ENCODE data around the gene EYA2. TPM values are rescaled to one million over a fixed set of nuclear protein-coding genes. Genes with fewer than 3 reads are reported as not detected.

EYA2 gene
- total and polyA plus RNA-seq, 12 donors: 0.54 to 2.2 (median 1.4) TPM

DNA sequence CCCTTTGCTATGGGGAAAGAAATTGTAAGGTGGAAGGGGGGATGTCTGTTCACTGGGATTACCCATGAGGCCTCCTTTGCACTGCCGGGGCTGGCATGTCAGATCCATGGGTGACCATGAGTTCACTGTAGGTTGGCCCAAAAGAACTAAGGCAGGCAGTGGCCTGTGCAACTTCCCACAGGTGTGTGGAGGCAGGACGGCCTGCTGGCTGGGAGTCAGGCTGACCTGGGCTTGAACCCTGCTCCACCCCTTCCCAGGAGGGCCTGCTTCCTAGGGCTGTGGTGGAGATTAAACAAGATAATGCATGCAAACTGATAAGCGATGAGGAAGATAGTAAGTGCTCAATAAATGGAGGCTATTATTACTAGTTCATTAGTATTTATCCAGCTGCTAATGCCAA lies 163.0 kb downstream of the EYA2 start:
- Histone ChIP-seq H3K36me3 (replicated peaks in 1 of 2) (no peaks in the 10 kb centered on the region), H3K9me3 (replicated peaks in 1 of 3) (no peaks in the 10 kb centered on the region), H3K27ac (no peak overlapping the region), H3K4me1 (replicated peaks in 1 of 2) (no peaks in the 10 kb centered on the region), H3K4me3 (no peak overlapping the region), H3K27me3 (no peaks in the 10 kb centered on the region)
- intact Hi-C loops (cut with DNase I): no loop called here
- WGBS, 4 donors: 82 to 90% (median 83%) methylated on average over 2 to 3 of the region's 3 CpGs
- DNase-seq: no peak
- TF ChIP-seq POLR2A (IDR thresholded peaks at IDR 0.05): no peak
- TF ChIP-seq, protein P1, sequence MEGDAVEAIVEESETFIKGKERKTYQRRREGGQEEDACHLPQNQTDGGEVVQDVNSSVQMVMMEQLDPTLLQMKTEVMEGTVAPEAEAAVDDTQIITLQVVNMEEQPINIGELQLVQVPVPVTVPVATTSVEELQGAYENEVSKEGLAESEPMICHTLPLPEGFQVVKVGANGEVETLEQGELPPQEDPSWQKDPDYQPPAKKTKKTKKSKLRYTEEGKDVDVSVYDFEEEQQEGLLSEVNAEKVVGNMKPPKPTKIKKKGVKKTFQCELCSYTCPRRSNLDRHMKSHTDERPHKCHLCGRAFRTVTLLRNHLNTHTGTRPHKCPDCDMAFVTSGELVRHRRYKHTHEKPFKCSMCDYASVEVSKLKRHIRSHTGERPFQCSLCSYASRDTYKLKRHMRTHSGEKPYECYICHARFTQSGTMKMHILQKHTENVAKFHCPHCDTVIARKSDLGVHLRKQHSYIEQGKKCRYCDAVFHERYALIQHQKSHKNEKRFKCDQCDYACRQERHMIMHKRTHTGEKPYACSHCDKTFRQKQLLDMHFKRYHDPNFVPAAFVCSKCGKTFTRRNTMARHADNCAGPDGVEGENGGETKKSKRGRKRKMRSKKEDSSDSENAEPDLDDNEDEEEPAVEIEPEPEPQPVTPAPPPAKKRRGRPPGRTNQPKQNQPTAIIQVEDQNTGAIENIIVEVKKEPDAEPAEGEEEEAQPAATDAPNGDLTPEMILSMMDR (IDR thresholded peaks at IDR 0.05): no peak

DNA sequence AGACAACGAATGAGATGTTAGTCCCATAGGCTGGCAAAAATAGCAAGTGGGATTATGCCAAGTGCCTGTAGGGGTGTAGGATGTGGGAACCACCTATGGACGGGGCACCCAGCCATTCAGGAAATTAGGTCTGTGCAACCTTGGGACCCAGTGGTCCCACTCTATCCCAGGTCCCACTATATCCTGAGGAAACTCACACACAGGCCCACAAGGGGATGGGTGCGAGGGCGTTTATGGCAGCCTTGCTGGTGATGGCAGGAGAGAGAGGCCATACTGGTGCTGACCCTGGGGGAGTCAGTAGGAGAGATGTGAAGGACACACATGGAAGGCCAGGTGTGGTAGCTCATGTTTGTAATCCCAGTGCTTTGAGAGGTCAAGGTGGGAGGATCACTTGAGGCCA lies 163.6 kb downstream of the EYA2 start:
- no peaks in the 10 kb centered on the region for H3K9me3 ChIP-seq (replicated peaks in 1 of 3)
- no peak overlapping the region for H3K27ac ChIP-seq
- no peaks in the 10 kb centered on the region for H3K27me3 ChIP-seq
- no peaks in the 10 kb centered on the region for H3K36me3 ChIP-seq (replicated peaks in 1 of 2)
- no peaks in the 10 kb centered on the region for H3K4me1 ChIP-seq (replicated peaks in 1 of 2)
- 78 to 87% (median 83%) methylated on average over 4 of the region's 4 CpGs for WGBS, 4 donors
- no peak for TF ChIP-seq POLR2A (IDR thresholded peaks at IDR 0.05)
- TF ChIP-seq, protein P1 (IDR thresholded peaks at IDR 0.05): no peak
- intact Hi-C loops (cut with DNase I): no loop called here
- no peak for DNase-seq
- H3K4me3 ChIP-seq: no peak overlapping the region

DNA sequence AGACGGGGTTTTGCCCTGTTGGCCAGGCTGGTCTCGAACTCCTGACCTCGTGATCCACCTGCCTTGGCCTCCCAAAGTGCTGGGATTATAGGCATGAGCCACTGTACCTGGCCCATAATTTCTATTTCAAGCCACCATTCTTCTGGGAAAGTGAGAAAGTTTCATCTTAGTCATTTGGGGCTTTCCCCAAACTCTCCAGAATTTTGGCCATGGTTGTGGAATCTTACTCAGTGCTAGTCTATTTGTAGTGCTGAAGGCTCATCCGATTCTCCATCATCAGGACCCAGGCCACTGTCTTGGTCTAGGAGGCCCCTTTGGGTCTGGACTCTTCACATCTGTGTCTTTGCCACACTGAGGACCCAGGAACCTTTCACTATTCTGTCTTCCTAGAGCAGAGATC lies 164.9 kb downstream of the EYA2 start:
- no peak for TF ChIP-seq POLR2A (IDR thresholded peaks at IDR 0.05)
- TF ChIP-seq, protein P1 (IDR thresholded peaks at IDR 0.05): no peak
- 88 to 96% (median 91%) methylated on average over 4 of the region's 4 CpGs for WGBS, 4 donors
- H3K9me3 ChIP-seq (replicated peaks in 1 of 3): no peaks in the 10 kb centered on the region
- H3K36me3 ChIP-seq (replicated peaks in 1 of 2): no peaks in the 10 kb centered on the region
- H3K27me3 ChIP-seq: no peaks in the 10 kb centered on the region
- intact Hi-C loops (cut with DNase I): no loop called here
- H3K27ac ChIP-seq: no peak overlapping the region
- no peaks in the 10 kb centered on the region for H3K4me1 ChIP-seq (replicated peaks in 1 of 2)
- H3K4me3 ChIP-seq: no peak overlapping the region
- no peak for DNase-seq

DNA sequence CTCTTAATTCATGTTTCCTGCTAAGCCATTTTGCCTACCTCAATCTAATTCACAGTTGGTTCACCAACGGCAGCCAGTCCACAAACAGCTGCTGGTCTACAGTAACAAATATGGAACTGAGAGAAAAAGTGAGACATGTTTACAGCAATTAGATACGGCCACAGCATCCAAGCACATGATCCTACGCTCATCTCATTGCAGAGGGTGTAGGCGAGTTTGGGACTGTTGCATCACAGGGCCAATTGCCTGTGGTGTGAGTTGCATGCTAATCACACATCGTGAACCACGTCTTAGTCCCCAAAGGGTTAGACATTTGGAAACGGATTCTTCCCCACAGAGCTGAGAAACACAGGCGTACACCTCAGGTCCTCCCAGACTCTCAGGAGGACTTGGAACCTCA lies 166.9 kb downstream of the EYA2 start:
- no peaks in the 10 kb centered on the region for H3K9me3 ChIP-seq (replicated peaks in 1 of 3)
- H3K4me3 ChIP-seq: no peak overlapping the region
- intact Hi-C loops (cut with DNase I): no loop called here
- no peaks in the 10 kb centered on the region for H3K27me3 ChIP-seq
- no peak overlapping the region for H3K27ac ChIP-seq
- H3K4me1 ChIP-seq (replicated peaks in 1 of 2): no peaks in the 10 kb centered on the region
- no peak for DNase-seq
- TF ChIP-seq POLR2A (IDR thresholded peaks at IDR 0.05): no peak
- TF ChIP-seq, protein P1 (IDR thresholded peaks at IDR 0.05): no peak
- WGBS, 4 donors: 71 to 83% (median 82%) methylated on average over 8 of the region's 8 CpGs
- H3K36me3 ChIP-seq (replicated peaks in 1 of 2): no peaks in the 10 kb centered on the region

All from adrenal gland (tissue), 12 donors.